Upper lobe of right lung (tissue), 1 donor: ENCODE measurements around the gene NUTF2. TPM values are rescaled to one million over a fixed set of nuclear protein-coding genes. Genes with fewer than 3 reads are reported as not detected.

Experiments used
- ATAC-seq: fragments of 200-7000 bp; cut with Tn5 transposase; one replicate; pipeline ENCODE4 v1.9.1; 2020; ENCODE audit warnings: mild to moderate bottlenecking, moderate library complexity
- DNase-seq: peaks from one replicate; pipeline ENCODE4 v3.0.0-alpha.2; 2020
- H3K27ac ChIP-seq: fragments of 200-600 bp; one replicate; pipeline ENCODE4 v1.8.0; 2022
- H3K27me3 ChIP-seq: fragments of 200-600 bp; one replicate; pipeline ENCODE4 v1.8.0; 2022; ENCODE audit warnings: mild to moderate bottlenecking
- H3K36me3 ChIP-seq: fragments of 200-600 bp; one replicate; pipeline ENCODE4 v1.8.0; 2022
- H3K4me1 ChIP-seq: fragments of 200-600 bp; one replicate; pipeline ENCODE4 v1.8.0; 2022
- H3K4me3 ChIP-seq: fragments of 200-600 bp; one replicate; pipeline ENCODE4 v1.8.0; 2022; ENCODE audit warnings: mild to moderate bottlenecking
- H3K9me3 ChIP-seq: fragments of 200-600 bp; one replicate; pipeline ENCODE4 v1.8.0; 2022
- CTCF ChIP-seq: fragments of 200-600 bp; IDR thresholded peaks from one replicate; pipeline ENCODE4 v1.8.0; 2022; ENCODE audit warnings: antibody characterized with exemption
- intact Hi-C: fragments of 100-400 bp; cut with DNase I; formaldehyde crosslinking; loops from one replicate; pipeline ENCODE4 v1.11.0; 2022
- total RNA-seq: library from RNA; stranded (reverse); fragmentation: NEBNext Ultra II Directional; extraction: Animal tissue kit (Norgen Biotek cat#: 25700); gene quantifications from one replicate; pipeline ENCODE4 v1.2.1, GENCODE V29; 2021
- donor health status: DM: no; HTN: yes; CAD: no; lungs with severe emphysema.

The NUTF2 gene
- total RNA-seq, 1 donor from 2014 or later: 55.0 TPM

DNA sequence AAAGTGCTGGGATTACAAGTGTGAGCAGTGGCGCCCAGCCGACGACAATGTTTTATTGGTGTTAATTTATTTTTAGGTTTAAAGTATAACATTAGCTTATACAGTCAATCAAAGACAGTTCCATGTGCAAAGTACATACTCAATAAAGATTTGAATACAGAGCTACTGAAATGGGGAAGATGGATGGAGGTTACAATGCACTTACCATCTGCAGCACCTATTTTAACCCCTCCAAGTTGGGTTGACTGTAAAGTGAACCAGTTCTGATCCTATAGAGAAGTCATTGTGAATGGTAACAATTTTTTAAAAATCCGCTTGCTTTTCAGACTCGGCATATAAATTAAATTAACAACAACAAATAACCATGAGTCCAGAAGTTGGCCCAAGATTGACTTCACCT is 45.6 kb downstream of the NUTF2 start:
- Histone ChIP-seq H3K36me3 (no peaks in the 10 kb centered on the region), H3K27me3 (no peaks in the 10 kb centered on the region), H3K9me3 (no peaks in the 10 kb centered on the region), H3K27ac (peak overlapping the region; percentile 97), H3K4me1 (peaks cover 28% of the 10 kb centered on the region), H3K4me3 (peak overlapping the region; percentile 88)
- intact Hi-C loops: no loop called here
- TF ChIP-seq CTCF: no peak
- ATAC-seq: no peak
- DNase-seq: no peak

GRCh38 chr16:67892899-67893742 is 46.4 kb downstream of the NUTF2 start, which contains the start of gene PSKH1:
Gene PSKH1 (plus strand): TSS chr16:67893254. CDS start chr16:67908750, 15,496 bp downstream.
- Histone ChIP-seq H3K36me3 (no peaks in the 10 kb centered on the region), H3K4me1 (peaks cover 28% of the 10 kb centered on the region), H3K9me3 (no peaks in the 10 kb centered on the region), H3K4me3 (peak within 1 kb of the TSS; percentile 88), H3K27ac (peak within 1 kb of the TSS; percentile 97), H3K27me3 (no peaks in the 10 kb centered on the region)
- intact Hi-C loops: no loop called here
- TF ChIP-seq CTCF: no peak
- ATAC-seq (peak; percentile 99), DNase-seq (peak; percentile 99)

DNA sequence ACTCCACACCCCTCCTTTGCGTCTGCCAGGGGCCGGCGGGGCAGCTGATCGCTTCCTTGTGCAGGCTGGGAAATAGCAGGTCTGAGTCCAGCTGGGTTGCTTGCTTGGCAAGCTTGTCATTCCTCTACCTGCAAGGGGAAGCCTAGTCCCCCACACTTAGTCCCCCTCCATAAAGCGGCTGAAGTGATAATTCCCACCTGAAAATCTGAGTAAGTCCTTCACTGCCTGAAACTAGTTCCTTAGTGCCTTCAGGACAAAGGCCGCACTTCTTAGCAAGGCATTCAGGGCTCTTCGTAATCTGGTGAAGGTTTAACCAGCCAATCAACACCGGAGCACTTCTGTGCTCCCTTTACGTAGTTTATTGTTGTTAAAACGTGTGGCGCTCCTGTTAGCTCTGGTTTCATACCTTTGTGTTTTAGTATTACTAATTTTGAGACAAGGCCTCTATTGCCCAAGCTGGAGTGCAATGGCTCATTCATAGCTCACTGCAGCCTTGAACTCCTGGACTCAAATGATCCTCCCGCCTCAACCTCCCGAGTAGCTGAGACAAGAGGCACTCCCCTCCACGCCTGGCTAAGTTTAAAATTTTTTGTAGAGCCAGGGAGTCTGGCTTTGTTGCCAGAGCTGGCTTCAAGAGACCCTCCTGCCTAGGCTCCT is 47.1 kb downstream of the NUTF2 start:
- Histone ChIP-seq H3K27ac (peak overlapping the region; percentile 97), H3K27me3 (no peaks in the 10 kb centered on the region), H3K4me3 (peak overlapping the region; percentile 88), H3K36me3 (no peaks in the 10 kb centered on the region), H3K4me1 (peaks cover 34% of the 10 kb centered on the region), H3K9me3 (no peaks in the 10 kb centered on the region)
- no peak for DNase-seq
- TF ChIP-seq CTCF: no peak
- intact Hi-C loops: no loop called here
- no peak for ATAC-seq

- intact Hi-C loops: no loop called here
- ATAC-seq (no peak), DNase-seq (no peak)
- Histone ChIP-seq H3K4me3 (no peak overlapping the region), H3K36me3 (no peaks in the 10 kb centered on the region), H3K4me1 (peaks cover 34% of the 10 kb centered on the region), H3K27ac (peak overlapping the region; percentile 18), H3K27me3 (no peaks in the 10 kb centered on the region), H3K9me3 (no peaks in the 10 kb centered on the region)
- no peak for TF ChIP-seq CTCF
These were observed 50.5 kb downstream of the NUTF2 start for GRCh38 chr16:67897231-67897630.

- no peak overlapping the region for H3K27ac ChIP-seq
- H3K4me1 ChIP-seq: peaks cover 12% of the 10 kb centered on the region
- H3K27me3 ChIP-seq: no peaks in the 10 kb centered on the region
- no peak overlapping the region for H3K4me3 ChIP-seq
- ATAC-seq (no peak), DNase-seq (no peak)
- TF ChIP-seq CTCF: no peak
- no peaks in the 10 kb centered on the region for H3K9me3 ChIP-seq
- intact Hi-C loops: no loop called here
- H3K36me3 ChIP-seq: peaks cover 9% of the 10 kb centered on the region
These were observed 55.0 kb downstream of the NUTF2 start for GRCh38 chr16:67901734-67902133.
